Upper lobe of left lung (tissue), 4 donors: ENCODE data around the gene ESAM.

Experiments used
- CTCF ChIP-seq, 6 experiments: fragments of 450-650 bp in 4 of 6; fragments of 200-600 bp in 2 of 6; sonication (generic) in 2 of 6; IDR thresholded peaks; one replicate each; pipeline ENCODE4 v1.5.1; 2016 to 2019; ENCODE audit warnings: antibody characterized with exemption in 6 of 6
- EP300 ChIP-seq, 4 donors: sonication (generic); formaldehyde crosslinking; IDR thresholded peaks; one replicate each; pipeline ENCODE4 v1.5.1; 2017; ENCODE audit warnings: antibody characterized with exemption in 4 of 4, control low read depth in 2 of 4
- POLR2AphosphoS5 ChIP-seq, 2 donors: sonication (generic); formaldehyde crosslinking; IDR thresholded peaks; one replicate each; pipeline ENCODE4 v1.5.1; 2017; ENCODE audit warnings: antibody characterized with exemption in 2 of 2

GRCh38 chr11:124732230-124732629, 29.9 kb downstream of the ESAM start:
- TF ChIP-seq CTCF (IDR thresholded peaks at IDR 0.05) (no peak), POLR2AphosphoS5 (IDR thresholded peaks at IDR 0.05) (no peak), EP300 (IDR thresholded peaks at IDR 0.05) (no peak)
